GM18507 (cell line): ENCODE results near the gene SLC2A4.

Experiments
- DNase-seq: peaks from one replicate; pipeline ENCODE4 v3.0.0; 2011; ENCODE audit warnings: low read depth; ENCODE audit not compliant: insufficient read length; ENCODE audit errors: extremely low spot score
- FAIRE-seq: peaks from 2 replicates; lab custom pipeline; 2011; peaks lifted over from hg19 to GRCh38; lab: Jason Lieb, UNC

The SLC2A4 gene

DNA sequence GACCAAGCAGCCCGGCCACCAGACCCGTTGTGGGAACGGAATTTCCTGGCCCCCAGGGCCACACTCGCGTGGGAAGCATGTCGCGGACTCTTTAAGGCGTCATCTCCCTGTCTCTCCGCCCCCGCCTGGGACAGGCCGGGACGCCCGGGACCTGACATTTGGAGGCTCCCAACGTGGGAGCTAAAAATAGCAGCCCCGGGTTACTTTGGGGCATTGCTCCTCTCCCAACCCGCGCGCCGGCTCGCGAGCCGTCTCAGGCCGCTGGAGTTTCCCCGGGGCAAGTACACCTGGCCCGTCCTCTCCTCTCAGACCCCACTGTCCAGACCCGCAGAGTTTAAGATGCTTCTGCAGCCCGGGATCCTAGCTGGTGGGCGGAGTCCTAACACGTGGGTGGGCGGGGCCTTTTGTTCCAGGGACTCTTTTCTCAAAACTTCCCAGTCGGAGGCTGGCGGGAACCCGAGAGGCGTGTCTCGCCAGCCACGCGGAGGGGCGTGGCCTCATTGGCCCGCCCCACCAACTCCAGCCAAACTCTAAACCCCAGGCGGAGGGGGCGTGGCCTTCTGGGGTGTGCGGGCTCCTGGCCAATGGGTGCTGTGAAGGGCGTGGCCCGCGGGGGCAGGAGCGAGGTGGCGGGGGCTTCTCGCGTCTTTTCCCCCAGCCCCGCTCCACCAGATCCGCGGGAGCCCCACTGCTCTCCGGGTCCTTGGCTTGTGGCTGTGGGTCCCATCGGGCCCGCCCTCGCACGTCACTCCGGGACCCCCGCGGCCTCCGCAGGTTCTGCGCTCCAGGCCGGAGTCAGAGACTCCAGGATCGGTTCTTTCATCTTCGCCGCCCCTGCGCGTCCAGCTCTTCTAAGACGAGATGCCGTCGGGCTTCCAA is at the start of gene SLC2A4:
SLC2A4 (plus strand) TSS at position 645 of the 879 bp plus-strand sequence; CDS start at position 862, 217 bp downstream.
- FAIRE-seq (peak; percentile 84), DNase-seq (peak; percentile 97)

DNA sequence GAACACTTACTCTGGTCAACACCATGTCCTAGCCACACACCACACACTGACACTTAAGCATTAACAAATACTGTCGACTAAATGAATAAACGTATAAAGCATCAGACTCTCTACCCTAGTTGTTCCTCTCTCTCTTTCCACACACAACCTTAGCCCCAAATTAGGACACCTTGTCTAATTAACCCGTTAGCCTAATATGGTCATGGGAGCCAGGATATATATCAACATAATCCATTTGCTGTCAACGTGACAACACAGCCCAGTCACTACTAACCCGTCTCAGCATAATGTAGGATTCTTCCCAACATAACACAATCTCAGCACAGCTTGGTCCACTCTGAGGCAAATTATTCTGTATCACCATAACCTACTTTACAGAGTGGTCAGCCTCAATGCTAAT is 49.4 kb upstream of the SLC2A4 start:
- peak; percentile 31 for FAIRE-seq
- DNase-seq = no peak

DNA sequence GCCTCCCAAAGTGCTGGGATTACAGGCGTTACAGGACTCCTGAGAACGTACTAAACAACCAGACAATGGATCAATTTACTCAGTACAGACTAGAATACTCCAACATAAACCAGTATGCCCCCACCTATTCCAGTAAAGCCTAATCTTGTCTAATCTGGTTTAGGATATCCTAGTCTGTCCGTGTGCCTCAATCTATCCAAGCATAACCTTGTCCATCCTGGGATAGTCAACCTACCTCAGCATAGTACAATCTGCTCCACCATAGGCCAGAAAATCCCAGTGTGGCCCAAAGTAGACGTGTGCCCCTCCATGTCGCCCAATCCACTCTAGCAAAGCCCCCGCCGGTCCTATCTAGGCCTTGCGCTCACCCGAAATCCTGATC is 47.8 kb upstream of the SLC2A4 start:
- peak; percentile 47 for FAIRE-seq
- DNase-seq = no peak

DNA sequence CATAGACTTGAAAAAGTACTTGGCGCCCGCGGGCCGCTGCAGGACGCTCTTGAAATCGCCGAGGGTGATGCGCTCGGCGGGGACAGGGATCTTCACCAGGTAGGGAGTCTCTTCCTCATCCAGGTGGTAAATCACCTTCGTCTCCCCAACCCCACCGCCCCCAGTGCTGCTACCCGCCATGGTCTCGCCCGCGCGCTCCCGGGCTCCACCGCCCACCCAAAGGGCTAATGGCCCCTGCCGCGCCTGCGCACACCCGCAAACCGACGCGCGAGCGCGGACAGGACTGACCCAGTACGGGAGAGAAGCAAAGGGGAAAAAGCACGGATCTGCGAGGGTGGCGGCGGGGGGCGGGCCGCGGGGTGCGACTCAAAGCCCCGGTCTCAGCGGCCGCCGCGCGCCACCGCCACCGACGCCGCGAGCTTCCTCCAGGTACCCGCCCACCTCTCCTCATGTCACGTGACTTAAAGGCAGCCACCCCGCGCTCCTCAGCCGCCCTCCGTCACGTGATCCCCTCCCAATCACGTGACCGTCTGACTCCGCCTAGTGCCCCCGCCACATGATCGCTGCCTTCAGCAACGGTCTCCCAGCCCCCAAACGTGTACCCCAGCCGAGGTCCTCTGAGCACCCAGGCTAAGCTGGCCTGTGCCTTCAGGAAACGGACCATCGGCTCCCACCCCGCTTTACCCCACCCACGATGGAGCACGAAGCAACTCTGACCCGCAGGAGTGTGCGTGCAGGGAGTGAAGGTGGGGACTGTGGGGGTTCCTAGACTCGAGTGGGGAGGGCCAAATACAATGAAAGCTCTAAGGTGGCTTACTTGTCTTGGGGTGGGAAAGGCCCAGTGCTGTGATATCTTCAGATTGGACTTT is 47.2 kb upstream of the SLC2A4 start, which contains the start of gene DVL2:
DVL2 (minus strand) TSS at position 435 of the 869 bp plus-strand sequence; CDS start at position 180, 255 bp downstream.
- peak; percentile 98 for FAIRE-seq
- peak; percentile 92 for DNase-seq

DNA sequence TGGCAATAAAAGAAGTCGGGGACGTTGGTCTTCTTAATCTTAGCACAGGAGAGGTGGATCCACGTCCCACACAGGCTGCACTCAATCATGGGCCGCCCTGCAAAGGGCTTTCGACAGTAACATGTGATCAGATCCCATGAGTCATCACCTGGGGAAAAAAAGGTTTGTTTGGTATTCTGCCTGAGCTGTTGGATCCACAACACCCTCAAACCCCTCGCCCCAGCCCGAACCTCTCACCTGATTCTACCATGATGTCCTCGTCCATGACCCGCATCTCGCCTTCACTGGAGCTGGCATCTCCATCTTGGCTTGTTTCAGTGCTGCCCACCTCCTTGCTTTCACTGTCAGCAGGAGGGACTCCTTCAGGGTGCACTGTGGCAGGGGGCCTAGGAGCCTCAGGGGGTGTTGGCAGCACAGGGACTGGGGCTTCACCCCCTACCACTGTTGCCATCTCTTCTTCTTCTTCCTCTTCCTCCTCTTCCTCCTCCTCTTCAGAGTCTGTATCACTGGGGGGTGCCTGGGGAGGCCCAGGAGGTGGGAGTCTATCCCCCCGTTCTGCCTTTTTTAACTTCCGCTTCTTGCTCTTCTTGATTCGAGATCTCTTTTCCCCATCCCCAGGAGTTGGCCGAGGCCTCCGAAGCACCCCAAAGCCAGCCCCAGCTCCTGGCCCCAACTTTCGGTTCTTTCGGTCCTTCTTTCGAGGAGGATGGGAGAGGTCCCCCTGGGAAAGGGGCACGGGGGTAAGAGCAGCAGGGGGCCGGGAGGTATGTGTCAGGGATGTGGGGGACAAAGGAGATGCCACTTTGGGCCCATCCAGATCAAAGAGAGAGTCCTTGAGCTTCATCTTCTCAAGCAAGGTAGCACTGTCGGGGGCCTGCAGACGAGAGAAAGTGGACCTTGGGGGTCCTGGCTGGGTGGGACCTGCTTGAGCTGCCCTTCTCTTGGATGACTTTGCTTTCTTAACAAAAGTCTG is 45.5 kb upstream of the SLC2A4 start:
- no peak for DNase-seq
- FAIRE-seq = no peak

DNA sequence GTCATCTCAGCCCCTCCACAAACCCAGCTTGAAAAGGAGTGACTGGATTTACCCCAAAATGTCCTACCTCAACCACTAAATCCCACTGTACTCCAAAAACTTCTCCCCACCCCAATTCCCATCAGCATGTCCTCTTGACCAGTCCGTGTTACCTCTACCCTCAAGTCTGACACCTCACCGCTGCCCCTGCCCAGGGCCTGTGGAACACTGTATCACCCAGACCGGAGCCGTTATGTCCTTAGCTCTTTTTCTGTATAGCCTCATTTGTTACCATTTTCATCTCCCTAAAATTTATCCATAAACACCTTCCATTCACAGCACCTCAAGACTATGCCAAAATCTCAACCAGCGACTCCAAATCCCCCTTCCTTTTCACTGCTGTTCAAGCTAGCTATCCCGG is 44.7 kb upstream of the SLC2A4 start:
- FAIRE-seq (no peak), DNase-seq (no peak)

DNA sequence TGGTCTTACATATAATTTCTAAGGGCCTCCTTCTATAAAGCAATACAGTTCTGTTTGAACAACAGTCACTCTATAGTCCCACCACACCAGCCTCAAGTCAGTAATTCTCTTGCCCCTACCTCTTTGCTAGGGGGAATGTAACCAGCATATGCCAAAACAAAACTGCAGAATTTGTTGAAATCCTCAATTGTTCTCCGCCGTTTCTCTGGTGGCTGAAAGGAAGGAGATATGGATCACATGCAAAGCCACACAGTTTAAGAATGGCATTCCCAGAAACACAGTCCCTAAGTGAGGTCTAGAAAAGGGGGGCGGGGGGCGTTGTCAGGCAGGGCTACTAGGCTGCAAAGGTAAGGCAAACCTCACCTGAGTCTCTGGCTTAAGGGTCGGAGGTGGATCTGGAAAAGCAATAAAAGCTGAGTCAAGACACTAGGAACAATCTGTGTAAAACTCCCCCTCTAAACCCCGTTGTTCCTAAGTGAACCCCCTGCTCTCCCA is 44.2 kb upstream of the SLC2A4 start:
- DNase-seq (no peak), FAIRE-seq (no peak)

DNA sequence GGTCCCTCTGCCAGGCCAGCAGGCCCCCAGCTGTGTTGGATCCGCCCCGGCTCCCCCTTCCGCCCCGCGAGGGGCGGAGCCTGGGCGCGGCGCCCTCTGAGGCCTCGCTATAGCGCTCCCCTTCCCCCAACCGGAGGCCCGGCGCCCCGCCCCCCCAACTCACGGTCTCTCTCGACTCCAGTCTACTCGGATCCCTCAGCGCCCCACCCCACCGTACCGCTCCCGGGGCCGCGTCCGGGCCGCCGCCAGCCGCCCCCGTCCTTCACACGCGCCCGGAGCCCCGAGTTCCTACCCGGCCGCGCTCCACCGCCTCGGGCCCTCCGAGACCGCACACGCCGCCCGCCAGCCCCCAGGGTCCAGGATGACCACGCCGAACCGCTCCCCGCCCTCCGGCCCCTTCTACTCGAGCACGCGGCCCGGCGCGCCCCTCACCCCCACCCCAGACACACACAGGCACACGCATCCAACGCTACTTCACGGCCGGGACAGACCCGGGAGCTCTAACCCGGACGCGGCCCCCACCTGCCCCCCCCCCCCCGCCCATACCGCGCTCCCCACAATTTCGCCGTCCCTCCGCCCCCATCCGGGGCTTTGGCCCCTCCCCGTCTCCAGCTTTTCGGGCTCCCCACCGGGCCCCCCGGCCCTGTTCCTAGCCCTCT is 43.6 kb upstream of the SLC2A4 start:
- FAIRE-seq (peak; percentile 56), DNase-seq (no peak)

DNA sequence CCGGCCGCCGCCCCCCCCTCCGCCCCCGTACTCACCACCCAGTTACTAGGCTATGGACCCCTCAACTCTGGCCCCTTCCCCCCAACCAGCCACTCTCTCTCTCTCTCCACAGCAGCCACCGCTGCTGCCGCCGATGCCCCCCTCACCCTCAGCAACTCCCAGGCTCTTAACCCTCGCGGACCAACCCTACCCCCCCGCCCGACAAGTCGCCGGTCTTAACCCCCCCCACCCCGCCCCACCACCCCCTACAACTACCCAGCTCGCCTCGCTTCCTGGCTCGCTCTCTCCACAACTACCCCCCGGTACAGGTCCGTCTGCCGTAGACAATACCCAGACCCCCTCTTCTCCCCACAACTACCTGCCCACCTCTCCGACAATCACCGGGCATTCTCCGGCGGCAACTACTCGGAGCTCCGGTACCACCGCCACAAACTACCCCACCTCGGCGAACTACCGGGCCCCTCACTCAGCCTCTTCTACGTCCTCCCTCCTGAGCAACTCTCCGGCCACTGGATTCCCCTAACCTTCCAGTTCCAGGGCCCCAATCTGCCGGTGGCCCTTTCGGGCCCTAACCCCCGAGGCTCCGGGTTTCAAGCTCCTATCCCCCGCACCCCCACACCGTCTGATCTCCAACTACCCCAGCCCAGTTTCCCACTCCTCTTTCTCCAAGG is 43.0 kb upstream of the SLC2A4 start:
- no peak for FAIRE-seq
- DNase-seq = no peak

DNA sequence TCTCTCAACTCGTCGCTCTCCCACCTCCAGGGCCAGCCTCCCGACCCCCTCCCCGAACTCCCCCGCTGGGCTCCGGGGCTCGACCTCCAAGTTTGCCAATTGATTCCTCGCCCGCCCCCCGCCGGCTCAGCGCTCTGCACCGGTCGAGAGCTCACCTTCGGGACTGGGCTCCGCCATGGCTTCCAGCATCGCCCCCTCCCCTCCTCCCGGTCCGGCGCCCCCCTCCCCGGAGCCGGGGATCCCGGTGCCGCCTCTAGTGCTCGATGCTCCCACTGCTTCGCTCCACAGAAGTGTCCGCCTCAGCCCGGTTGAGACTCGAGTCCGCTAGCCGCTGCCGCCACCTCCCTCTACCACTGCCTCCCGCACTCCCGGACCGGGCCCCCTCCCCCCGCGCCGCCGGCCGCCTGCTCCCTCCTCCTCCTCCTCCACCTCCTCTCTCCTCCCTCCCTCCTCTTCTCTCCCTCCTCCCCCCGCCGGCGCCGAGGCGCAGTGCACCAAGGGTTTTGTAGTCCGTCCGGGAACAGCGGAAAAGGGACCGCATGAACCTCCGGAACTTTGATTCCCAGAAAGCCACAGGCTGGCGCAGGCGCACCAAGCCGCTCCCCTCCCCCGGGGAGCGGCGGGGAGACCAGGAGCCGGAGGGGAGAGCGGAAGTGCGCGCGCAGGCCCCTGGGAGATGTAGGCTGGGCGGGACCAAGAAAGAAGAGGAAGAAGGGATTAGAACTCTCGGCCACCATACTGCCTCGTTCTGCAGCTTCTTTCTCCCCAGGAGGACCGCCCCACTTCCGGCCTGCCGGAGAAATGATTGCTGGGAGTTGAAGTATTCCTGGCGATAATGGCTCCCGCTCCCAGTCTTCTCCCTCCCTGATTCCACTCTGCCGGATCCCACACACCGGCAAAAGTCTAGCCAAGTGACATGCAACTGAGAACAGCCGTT is 42.2 kb upstream of the SLC2A4 start, which contains the start of gene PHF23:
PHF23 (minus strand) TSS at position 367 of the 937 bp plus-strand sequence; CDS start at position 189, 178 bp downstream.
- DNase-seq (peak; percentile 95), FAIRE-seq (peak; percentile 99)

DNA sequence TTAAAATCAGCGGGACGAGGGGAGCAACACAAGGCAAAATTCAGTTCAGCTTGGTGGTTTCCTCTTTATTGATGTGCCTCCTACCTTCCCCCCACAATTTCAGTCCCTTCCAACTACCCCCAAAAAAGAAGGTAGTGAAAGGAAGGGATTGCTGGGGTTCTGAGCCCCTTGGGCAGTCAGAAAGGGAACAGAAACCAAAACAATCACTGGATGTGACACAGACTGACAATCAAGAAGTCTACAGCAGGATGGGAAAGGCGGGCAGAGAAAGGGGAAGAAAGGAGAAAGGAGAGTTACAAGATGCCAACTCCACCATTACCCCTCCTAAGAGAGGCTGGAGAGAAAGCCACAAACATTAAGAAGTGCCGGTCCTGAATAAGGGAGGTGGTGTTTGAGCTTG is 41.1 kb upstream of the SLC2A4 start:
- FAIRE-seq (peak; percentile 31), DNase-seq (no peak)

DNA sequence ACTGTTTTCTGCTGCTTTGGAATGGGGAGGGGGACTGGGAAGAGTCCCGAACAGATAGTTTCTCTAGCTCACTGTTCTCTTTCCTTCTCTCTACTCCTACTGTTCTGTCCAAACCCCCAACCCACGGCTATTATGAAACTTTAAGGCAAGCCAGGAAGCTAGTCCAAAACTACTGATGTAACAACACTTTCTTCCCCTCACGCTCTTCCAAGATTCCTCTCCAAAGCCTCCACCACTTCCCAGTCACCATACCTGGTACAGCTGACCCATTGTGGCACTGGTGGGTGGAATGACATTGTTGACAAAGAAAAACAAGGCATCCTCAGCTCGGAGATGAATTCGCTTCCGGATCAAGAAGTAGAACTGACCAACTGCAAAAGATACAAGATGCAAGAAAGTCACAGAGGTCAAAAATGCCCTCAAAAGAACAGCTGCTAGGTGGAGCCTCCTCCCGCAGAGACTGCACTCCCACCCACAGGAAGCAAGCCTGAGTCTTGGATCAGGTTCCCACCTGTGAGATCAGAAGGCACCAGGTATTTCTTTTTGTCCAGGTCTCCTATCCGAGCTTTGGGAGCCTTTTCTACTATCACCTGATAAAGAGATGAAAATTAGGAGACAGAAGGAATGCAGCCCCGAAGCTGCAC is 40.3 kb upstream of the SLC2A4 start:
- peak; percentile 5 for FAIRE-seq
- DNase-seq = no peak

DNA sequence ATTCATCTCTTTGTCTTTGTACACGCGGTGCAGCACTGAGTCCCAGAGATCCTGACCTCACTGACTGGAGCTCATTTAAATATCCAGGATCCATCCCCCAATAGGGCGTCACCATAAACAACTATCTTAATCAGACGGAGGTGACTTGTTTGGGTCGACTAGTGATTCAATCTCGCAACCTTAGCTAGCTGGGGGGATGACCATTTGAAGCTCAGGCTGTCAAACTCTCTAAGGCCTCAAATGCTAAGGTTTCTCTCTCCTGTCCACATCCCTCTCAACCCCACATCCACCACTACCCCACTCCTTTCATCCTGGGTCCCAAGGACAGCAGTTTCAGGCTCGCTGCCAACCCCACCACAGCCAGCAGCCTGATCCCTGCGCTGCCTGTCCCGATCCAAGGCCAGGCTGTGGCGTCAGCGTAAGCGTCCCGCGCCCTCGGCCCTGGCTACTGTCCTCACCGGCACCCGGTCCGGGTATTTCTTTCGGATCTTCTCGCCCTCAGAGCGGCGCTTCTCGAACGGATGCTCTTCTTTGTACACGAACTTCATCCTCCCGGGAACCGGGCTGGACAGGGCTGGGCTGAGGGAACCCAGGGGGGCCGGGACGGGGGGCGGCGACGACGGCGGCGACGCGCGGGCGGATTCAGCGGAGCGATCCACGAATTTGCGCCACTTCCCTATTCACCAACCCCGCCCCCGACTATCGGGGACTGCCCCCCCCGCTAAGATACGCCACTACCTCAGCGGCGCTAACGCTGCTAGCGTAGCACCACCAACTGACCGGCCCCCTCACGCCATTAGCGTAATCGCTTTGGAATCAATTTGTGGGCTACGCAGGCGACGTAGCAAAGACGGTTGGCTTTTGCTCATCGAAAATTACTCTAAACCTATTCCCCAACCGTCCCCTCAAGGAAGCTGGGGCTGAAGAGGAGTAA is 39.5 kb upstream of the SLC2A4 start, which contains the start of gene GABARAP:
GABARAP (minus strand) TSS at position 667 of the 934 bp plus-strand sequence; CDS start at position 548, 119 bp downstream.
- no peak for DNase-seq
- FAIRE-seq = no peak

DNA sequence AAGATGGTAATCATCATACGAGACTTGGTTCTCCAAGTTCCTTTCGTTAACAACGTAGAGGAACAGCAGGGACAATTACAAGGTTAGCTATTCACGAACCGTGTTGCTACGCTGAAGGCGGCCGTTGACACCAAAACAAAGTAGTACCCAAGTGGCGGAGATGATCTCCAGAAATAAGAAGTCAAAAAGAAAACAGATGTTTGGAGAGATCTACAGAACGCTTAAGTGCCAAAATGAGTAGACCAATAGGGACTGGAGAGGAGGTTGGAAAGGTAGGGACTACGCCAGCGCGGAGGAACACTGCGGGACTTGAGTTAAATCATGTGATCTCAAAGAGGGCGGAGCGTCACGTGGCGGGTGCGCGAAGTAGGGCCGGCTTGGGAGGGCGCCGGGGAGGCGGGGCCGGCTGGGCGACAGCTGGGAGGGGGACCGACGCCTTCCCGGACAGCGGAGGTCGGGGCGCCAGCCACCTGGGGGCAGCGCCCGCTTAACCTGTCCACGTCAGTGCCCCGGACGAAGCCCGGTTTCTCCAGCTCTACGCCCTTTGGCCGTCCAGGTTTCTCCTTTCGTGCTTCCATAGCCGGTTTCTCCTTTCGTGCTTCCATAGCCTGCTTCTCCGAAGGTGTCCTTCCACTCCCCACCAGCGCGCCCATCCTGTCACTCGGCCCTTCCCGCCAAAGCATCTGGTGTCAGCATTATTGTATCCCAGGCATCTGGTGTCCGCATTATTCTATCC is 38.6 kb upstream of the SLC2A4 start:
- FAIRE-seq = peak; percentile 97
- peak; percentile 76 for DNase-seq

DNA sequence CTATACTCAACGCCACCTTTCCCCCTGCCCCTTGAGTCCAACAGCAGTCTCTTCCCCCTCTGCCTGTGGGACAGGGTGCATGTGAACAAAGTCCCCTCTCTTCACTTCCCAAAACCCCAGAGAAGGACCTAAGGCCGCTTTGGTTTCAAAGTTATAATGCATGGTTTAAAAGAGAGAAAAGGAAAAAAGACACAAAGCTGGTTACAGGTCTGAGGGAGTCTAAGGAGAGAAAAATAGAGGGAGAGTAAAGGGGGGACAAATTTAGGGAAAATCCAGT is 38.1 kb upstream of the SLC2A4 start:
- no peak for FAIRE-seq
- no peak for DNase-seq
